Fibroblast of mammary gland (primary cell): Measurements from ENCODE around the gene DOK6.

Source experiments
- DNase-seq: peaks from one replicate; pipeline ENCODE4 v3.0.0-alpha.2; 2010; ENCODE audit warnings: low read depth
- H3K4me3 ChIP-seq: 2 replicates; pipeline ENCODE4 v1.5.1; 2011; ENCODE audit warnings: low read depth, mild to moderate bottlenecking, low read length, moderate library complexity; ENCODE audit not compliant: control insufficient read depth
- CTCF ChIP-seq: conservative IDR thresholded peaks from 2 replicates; pipeline ENCODE4 v1.5.1; 2011; ENCODE audit warnings: low read depth, low read length, inconsistent platforms; ENCODE audit not compliant: control insufficient read depth, insufficient read depth

Gene DOK6

GRCh38 chr18:69580107-69580506 lies 179.4 kb downstream of the DOK6 start:
- H3K4me3 ChIP-seq, result no peak overlapping the region
- TF ChIP-seq CTCF, result no peak
- DNase-seq, result no peak

GRCh38 chr18:69584429-69584828 lies 183.7 kb downstream of the DOK6 start:
- no peak for TF ChIP-seq CTCF
- no peak overlapping the region for H3K4me3 ChIP-seq
- no peak for DNase-seq

DNA sequence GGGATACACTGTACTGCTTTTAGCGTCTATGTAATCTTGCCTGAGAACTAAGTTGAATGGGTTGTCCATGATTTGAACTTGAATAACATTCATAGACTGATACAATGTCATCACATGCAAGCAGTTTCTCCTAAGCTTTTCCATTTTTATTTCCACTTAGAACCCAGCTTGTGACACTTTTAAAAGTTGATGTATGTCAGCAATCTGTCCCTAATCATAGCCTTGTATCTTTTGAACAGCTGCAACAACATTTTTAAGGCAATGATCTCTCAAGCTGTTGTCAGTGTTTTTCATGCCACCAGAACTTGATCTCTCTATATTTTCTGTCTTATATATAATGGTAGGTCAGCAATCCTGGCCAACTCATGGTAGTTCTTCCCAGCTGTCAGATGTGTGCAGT lies 185.0 kb downstream of the DOK6 start:
- no peak for TF ChIP-seq CTCF
- no peak for DNase-seq
- no peak overlapping the region for H3K4me3 ChIP-seq

DNA sequence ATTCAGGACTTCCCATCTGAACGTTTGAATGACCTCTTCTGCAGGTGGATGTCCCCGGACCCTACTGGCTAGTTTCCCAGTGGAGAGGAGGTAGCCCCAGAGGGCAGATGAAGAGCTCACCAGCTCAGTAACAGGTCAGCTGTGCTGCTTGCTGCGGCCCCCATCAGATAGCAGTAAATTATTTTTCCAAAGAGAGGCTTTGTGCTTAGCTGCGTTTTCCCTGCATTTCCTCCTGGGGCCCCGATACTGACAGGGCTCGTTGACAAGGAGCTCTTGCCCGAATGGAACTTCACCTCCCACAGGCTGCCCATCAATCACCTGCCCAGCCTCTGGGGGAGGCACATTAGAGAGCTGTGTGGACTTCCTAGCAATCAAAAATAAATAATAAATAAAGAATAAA lies 185.8 kb downstream of the DOK6 start:
- DNase-seq, result no peak
- TF ChIP-seq CTCF, result no peak
- H3K4me3 ChIP-seq, result no peak overlapping the region

DNA sequence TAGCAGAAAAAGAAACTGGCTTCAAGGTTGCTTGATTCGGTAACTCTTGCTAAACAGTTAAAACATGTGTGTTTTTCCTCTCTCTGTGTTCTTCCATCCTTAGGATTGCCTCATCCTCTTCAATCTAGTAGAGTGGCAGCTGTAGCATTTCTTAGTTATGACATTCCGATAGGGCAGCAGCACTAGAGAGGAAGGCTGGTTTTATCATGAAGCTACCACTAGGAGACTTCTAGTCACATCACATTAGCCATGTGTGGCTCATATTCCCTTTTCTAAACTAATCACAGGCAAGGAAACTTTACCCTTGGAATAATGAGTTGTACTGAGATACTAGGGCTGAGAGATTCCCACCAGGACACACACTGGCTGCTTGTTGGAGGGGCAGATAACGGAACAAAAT lies 187.6 kb downstream of the DOK6 start:
- H3K4me3 ChIP-seq, result no peak overlapping the region
- TF ChIP-seq CTCF, result no peak
- DNase-seq, result no peak

GRCh38 chr18:69590150-69590549 lies 189.5 kb downstream of the DOK6 start:
- no peak for TF ChIP-seq CTCF
- no peak overlapping the region for H3K4me3 ChIP-seq
- DNase-seq, result peak; percentile 42

DNA sequence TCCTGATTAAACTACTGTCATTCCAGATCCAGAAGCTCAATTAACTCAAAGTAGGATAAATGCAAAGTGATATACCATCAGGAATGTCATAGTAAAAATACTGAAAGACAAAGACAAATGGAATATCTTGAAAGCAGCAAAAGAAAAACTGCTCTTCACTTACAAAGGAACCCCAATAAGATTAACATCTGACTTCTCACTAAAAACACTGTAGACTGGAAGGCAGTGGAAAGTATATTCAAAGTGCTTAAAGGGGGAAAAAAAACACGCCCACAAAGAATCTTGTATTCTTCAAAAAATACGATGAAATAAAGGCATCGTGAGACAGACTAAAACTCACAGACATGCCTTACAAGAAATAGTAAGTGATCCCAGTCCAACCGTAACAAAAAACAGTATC lies 195.7 kb downstream of the DOK6 start:
- no peak for TF ChIP-seq CTCF
- DNase-seq, result no peak
- no peak overlapping the region for H3K4me3 ChIP-seq
